ENCODE results near the gene RFC4.

DNA sequence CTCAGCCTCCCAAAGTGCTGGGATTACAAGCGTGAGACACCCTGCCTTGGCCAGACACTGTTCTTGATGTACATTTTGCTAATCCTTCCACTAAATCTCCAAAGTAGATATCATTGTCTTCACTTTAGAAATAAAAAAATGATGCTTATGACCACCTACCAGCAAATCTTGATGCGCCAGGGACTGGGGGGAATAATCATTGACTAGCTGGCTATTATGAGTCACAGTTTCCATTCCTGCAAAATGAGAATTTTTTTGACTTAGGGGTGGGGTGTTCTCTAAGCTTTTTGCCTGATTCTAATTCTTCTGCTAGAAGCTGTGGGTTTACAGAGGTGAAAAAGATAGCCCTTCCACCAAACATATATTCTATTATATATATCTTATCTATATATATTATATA lies 17.1 kb upstream of the RFC4 start:
- TF ChIP-seq, protein P1, sequence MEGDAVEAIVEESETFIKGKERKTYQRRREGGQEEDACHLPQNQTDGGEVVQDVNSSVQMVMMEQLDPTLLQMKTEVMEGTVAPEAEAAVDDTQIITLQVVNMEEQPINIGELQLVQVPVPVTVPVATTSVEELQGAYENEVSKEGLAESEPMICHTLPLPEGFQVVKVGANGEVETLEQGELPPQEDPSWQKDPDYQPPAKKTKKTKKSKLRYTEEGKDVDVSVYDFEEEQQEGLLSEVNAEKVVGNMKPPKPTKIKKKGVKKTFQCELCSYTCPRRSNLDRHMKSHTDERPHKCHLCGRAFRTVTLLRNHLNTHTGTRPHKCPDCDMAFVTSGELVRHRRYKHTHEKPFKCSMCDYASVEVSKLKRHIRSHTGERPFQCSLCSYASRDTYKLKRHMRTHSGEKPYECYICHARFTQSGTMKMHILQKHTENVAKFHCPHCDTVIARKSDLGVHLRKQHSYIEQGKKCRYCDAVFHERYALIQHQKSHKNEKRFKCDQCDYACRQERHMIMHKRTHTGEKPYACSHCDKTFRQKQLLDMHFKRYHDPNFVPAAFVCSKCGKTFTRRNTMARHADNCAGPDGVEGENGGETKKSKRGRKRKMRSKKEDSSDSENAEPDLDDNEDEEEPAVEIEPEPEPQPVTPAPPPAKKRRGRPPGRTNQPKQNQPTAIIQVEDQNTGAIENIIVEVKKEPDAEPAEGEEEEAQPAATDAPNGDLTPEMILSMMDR (IDR thresholded peaks at IDR 0.05): no peak
- TF ChIP-seq POLR2A (IDR thresholded peaks at IDR 0.05): no peak

All from thyroid gland (tissue), 4 donors.